Activated gamma-delta T cell treated with anti-CD3 and anti-CD28 coated beads, Interleukin-2, amount 50 U/mL, for 16 hours (primary cell): ENCODE data around the gene ZFPL1.

Experiments used
- DNase-seq: peaks from one replicate; pipeline ENCODE4 v3.0.0-alpha.2; 2020; ENCODE audit warnings: low read depth

ZFPL1 gene

DNA sequence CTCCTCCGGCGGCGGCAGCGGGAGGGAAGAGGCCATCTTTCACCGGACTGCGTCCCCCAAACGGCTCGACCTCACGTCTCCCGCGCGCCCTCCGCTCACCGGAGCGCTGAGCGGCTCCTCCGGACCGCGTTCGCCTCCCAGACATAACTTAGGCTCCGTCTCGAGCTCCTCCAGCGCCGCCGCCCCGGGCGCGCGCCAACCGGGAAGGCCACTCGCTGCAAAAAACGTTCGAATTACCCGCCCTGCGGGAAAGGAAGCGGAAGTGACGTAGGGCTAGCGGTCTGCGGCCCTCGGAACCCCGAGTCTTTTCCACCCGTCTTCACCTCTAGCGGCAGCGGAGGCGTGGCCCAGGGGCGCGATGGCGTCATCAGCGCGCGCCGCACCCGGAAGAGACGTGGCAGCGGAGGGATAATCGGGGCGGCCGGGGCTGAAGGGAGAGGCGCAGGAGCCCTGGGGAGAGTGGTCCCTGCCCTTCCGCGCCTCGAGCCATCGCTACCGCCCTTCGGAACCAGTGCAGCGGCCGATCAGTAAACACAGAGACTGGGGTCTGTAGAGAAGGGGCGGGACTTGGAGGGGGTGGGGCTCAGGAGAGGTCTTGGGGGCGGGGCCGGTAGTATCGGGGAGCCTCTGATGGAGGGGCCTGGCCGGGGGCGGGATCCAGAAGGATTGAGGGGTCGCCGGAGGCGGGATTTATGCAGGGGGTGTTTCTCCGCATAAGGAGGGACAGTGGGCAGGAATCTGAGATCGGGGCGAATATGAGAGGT lies at the start of gene ZFPL1, which contains the start of gene CDCA5:
Gene ZFPL1 (plus strand): TSS at position 389 of the 764 bp plus-strand sequence. CDS start 477 bp downstream, outside the sequence.
Gene CDCA5 (minus strand): TSS at position 207 of the 764 bp plus-strand sequence. CDS start 62 bp downstream, at position 145.
- DNase-seq: peak; percentile 96

DNA sequence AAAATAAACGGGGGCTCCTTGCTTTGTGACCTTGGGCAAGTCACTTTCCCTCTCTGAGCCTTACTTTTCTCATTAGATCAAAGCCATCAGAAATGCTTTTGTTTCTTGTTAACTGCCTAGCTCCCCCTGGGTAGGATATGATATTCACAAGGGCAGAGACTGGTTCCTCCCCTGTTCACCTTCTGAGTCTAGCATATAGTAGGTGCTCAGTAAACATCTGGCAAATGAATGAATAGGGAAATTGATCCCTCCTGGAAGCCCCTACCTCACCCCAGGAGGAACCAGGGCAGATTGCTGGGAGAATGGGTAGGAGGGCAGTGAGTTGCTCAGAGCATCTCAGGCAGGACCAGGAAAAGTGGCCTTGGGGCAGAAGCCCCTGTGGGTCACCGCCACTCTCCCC lies 49.6 kb upstream of the ZFPL1 start:
- no peak for DNase-seq

DNA sequence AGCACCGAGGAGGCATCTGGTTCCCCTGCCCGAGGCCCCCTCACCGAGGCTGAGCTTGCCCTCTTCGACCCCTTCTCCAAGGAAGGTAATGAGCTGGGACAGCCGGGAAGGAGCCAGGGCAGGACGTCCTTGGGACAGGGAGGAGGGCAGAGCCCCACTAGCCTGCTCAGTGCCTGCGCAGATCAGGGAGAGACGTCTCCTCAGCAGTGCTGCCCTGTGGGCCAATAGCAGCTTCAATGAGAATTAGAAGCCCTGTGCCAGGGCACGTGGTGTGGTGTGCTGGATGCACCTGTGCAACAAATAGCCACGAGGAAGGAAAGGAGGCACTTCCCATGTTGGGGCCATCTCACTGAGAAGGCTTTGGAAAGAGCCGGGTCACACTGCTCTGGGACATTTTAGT lies 48.4 kb upstream of the ZFPL1 start:
- no peak for DNase-seq

DNA sequence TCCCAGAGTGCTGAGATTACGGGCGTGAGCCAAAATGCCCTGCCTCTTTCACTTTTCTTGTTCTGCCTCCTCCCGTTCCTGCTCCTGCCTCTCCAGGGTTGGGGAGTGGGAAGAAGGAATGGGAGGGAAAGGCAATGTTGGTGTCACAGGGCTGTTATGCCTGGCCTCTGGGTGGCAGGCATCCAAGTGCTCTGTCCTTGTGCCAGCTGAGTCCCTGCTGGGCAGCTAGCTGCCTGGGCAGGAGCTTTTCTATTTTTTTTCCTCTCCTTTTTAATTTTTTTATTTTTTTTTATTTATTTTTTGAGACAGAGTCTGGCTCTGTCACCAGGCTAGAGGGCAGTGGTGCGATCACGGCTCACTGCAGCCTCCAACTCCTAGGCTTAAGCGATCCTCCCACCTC lies 47.1 kb upstream of the ZFPL1 start:
- no peak for DNase-seq

DNA sequence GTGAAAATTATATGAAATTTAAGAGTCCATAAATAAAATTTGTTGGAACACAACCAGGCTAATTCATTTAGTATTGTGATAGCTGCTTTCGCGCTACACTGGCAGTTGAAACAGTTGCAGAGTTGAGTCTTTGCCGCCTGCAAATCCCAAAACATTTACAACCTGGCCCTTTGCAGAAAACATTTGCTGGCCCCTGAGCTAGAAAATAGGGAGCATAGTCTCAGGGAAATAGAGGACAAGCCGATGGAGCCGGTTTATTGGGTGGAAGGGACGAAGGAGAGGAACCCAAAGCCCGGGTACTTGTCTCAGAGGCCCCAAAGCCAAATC lies 43.5 kb upstream of the ZFPL1 start:
- no peak for DNase-seq

DNA sequence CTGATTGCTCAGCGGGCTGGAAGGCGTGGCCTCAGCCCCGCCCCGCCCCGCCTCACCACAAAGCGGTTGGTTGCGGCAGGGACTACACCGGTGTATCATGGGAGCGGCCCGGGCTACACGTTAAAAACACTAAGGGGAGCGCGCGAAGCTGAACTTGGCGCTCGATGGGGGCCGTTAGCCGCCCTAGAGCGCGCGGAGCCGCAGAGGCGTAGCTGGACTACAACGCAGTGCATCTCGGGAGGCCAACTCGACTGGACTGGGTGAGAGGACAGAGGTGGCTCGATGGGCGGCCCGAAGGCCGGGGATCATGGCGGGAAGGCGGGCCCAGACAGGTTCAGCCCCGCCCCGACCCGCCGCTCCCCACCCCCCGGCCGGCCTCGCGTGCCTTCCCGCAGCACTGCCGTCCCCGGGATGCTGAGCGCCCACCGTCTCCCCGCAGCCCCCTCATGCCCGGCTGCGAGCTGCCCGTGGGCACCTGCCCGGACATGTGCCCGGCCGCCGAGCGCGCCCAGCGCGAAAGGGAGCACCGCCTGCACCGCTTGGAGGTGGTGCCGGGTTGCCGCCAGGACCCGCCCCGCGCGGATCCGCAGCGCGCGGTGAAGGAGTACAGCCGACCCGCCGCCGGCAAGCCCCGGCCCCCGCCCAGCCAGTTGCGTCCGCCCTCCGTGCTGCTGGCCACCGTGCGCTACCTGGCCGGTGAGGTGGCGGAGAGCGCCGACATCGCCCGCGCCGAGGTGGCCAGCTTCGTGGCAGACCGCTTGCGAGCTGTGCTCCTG lies 43.0 kb upstream of the ZFPL1 start, which contains the start of gene SAC3D1:
Gene SAC3D1 (plus strand): TSS at position 364 of the 776 bp plus-strand sequence. CDS start 83 bp downstream, at position 447.
- DNase-seq: peak; percentile 75

DNA sequence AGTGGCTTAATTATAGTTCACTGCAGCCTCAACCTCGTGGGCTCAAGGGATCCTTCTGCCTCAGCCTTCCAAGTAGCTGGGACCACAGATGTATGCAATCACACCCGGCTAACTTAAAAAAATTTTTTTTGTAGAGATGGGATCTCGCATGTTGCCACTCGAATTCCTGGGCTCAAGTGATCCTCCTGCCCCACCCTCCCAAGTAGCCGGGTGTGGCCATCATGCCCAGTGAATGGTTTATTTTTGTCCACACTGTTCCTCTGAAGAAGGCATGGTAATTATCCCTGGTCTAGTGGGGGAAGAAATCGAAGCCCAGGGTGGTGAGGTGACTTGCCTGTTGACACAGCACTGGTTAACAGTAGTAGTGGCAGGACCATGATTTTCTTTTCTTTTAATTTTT lies 41.1 kb upstream of the ZFPL1 start:
- DNase-seq: no peak

DNA sequence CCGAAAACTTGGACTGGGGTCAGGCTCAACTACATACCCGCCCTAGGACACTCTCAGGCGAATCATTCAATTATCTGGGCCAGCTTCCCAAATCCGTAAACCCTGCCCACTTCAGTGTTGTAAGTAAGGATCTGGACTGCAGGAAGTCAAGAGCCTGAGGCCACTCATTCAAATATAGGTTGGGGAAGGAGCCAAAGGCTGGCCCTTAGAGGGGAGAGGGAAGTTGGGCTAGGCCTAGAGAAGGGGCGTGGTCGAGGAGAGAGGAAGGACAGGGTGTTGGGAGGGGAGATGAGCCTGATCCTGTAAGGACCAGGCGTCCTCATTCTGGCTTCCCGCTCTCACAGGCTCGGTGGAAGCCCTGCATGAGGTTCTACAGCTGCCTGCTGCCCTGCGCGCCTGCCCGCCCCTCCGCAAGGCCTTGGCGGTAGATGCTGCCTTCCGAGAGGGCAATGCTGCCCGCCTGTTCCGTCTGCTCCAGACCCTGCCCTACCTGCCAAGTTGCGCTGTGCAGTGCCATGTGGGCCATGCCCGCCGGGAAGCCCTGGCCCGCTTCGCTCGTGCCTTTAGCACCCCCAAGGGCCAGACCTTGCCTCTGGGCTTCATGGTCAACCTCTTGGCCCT lies 40.0 kb upstream of the ZFPL1 start:
- DNase-seq: no peak

DNA sequence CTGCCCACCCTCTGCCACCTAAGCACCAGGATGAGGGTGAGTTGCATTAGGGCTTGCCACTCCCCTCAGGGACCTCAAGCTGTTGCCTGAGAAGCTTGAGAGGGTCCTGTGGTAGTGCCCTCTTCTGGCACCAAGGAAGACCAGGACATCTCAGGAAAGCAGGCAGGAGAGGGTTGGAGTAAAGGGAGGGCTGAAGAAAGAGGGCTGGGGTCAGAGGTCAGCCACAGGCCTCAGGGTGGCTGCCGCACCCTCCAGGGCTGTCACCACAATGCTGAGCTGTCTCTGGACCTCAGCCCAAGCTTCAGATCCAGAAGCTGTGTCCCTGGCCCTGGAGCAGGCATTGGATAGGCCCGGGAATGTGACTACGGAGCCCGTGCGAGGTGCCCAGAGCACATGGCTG lies 39.0 kb upstream of the ZFPL1 start:
- DNase-seq: no peak

DNA sequence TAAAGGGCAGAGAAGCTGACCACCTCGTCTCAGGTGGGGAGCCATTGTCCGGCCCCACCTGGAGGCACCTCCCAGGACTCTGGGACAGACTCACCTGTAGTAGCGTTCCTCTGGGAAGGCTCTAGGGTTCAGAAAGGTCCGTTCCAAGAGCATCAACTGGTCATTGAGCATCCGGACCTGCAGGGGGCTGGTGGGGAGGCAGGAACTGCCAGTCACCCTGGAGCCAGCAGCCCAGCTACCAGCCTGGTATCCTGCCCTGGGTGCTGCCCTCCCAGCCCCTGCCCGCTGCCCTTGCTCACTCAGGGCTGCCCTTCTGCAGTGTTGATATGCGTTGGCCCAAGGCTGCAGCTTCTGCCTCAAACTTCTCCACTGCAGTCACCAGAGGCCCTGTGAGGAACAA lies 38.3 kb upstream of the ZFPL1 start:
- no peak for DNase-seq

DNA sequence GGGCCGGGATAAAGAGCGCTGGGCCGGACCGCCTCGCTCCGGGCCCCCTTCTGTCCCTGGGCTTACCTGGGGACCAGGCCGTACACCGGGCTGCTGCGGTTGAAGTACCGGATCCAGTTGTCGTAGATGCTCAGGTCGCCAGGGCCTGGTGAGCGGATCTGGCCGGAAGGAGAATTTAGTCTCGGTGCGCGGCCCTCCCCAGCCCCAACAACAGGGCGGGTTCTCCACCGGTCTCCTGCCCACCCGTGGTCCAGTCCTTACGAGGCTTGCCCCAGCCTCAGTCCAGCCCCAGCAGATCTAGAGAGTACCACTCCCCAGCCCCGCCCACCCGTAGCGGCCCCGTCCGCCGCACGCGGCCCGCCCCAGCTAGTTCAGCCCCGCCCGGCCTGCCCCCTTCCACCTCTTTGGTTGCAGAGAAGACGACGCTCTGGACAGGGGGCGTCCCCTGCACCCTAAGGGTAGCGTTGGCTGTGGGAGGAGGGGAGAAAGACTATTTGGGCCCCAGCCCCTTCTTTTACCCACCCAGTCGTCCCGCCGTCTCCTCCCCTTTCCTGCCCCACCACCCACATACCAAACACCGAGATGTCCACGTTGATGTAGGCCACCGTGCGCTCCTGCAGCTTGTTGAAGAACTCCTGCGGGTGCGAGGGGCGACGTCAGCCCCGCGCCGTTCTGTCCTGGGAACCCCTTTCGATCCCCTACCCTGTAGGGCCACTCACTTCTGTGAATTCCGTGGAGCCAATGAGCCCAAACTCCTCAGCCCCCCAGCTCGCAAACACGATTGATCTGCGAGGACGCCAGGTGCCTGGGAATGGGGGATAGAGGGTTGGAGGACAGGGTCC lies 36.2 kb upstream of the ZFPL1 start:
- DNase-seq: peak; percentile 9

DNA sequence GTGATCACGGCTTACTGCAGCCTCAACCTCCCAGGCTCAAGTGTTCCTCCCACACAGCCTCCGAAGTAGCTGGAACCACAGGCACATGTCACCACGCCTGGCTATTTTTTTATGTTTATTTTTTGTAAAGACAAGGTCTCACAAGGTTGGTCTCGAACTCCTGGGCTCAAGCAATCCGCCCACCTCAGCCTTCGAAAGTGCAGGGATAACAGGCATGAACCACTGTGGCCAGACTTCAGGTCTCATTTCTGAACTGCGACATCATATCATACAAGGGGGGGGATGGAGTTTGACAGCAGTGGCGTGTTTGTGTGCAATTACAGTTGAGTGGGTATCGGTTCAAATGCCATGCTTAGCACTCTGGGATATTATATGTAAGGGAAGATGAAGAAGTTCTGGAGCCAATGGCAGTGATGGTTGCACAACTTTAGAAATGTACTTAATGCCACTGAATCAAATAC lies 32.6 kb upstream of the ZFPL1 start:
- no peak for DNase-seq

DNA sequence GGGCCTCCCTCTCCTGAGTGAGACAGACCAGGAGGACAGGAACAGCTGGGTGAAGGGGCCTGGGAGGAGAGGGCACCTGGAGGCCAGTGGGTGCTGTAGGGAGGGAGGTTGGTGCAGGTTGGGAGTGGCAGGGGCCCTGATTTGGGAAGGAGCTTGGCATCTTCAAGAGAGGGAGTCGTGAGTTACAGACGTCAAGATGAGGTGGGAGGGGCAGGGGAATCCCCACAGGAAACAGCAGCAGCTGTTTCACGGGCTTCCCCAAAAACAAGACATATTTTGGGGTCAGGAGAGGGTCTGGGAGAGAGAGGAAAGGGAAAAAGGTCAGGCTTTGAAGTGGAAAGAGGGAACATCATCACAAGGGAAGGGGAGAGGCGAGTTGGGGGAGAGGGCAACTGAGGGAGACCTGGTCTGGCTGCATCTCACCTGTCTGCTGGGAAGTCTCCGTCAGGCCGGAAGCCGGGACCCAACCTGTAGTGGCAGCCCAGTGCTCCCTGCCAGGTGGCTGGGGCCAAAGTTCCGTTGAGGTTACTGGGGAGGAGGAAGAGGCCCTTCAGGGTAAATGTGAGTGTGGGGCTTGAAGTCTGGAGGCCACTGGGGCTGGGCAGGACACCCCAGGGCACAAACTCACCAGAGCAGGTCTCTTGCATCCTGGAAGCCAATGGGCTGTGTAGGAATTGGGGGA lies 30.1 kb upstream of the ZFPL1 start:
- DNase-seq: no peak

DNA sequence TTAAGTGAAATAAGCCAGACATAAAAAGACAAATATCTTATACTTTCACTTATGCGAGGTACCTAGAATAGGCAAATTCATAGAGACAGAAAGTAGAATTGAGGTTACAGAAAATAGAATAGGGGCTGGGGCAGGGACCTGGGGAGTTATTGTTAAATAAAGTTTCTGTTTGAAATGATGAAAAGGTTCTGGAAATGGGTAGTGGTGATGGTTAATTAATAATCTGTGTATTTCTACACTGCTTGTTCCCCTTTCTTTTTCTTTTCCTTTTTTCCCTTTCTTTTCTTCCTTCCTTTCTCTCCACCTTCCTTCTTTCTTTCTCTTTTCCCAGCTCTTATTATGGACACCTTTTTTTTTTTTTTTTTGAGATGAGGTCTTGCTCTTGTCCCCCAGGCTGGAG lies 28.5 kb upstream of the ZFPL1 start:
- no peak for DNase-seq

DNA sequence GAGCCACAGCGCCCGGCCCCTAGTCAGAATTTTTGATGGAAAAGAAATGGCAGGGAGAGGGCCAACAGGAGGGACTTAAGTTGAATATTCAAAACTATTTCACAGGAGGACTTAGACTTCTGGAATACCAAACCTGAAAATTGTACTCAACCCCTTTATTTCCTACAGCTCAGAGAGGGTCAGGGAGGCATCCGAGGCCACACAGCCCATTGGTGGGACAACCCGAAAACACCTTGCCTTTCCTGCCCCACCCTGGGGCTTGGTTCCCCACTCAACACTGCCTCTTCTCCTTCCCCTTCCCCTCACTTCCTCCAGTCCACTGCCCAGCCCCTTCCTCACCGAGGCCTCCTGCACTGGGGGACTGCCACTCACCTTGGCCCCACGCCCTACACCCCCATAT lies 27.0 kb upstream of the ZFPL1 start:
- DNase-seq: no peak

DNA sequence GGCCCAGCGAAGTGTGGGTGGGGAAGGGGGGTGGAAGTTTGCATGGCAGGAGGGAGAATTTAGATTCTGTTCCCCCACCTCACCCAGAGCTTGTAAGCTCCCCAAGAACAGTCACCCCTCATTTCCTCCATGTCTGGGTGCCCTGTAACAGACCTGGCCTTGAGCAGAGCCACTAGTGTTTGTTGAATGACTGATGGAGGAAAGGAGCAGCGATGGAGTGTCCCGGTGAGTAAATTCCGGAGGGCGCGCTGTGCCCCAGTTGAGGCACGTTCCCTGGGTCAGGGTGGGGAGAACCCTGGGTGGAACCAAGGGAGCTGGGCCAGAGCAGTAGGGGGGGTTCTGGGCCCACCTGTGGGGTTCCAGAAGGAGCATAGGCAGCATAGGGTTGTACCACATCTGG lies 26.5 kb upstream of the ZFPL1 start:
- no peak for DNase-seq

DNA sequence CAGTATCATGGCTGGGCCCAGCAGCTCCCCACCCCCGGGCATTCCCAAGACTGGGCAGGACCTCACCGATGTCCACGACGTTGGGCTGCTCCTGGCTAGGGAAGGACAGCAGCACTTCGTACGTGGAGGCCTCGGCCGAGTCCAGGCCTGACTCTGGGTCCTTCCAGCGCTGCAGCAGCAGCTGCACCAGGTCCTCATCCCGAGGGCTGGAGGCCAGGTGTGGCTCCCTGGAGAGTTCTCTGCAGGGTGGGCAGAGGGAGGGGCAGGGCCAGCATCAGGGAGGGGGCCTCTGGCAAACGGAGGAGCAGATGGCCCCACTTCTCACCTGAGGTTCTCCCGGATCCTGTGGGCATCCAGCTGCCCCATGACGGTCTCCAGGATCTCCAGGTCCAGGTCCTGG lies 26.0 kb upstream of the ZFPL1 start:
- no peak for DNase-seq

DNA sequence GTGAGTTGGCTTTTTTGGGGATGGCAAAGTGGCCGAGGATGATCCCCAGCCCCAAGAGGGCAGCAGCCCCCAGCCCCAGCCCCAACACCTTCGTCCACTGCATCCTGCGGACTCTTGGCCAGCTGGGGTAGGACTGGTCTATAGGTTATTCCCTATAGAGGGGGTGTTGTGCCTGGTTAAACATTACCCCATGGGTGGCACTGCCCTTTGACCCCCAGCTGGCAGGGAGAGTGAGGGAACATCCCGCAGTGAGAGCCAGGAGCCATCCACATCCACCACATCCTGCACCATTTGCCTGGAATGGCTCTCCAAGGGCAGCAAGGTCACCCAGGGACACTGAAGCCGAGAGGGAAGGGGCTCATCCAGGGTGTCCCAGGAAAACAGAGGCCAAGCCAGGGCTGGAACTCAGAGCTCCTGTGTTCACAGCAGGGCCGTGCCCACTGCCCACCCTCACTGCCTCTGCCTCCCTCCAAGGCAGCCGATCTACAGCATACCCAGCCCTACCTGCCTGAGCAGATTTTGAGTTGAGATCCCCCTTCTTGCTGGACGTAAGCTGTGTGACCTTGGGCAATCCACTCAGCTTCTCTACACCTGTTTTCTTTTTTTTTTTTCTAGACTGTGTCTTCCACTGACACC lies 25.5 kb upstream of the ZFPL1 start, which contains the start of gene NAALADL1:
Gene NAALADL1 (minus strand): TSS at position 135 of the 636 bp plus-strand sequence. CDS start 32 bp downstream, at position 103.
- DNase-seq: no peak

DNA sequence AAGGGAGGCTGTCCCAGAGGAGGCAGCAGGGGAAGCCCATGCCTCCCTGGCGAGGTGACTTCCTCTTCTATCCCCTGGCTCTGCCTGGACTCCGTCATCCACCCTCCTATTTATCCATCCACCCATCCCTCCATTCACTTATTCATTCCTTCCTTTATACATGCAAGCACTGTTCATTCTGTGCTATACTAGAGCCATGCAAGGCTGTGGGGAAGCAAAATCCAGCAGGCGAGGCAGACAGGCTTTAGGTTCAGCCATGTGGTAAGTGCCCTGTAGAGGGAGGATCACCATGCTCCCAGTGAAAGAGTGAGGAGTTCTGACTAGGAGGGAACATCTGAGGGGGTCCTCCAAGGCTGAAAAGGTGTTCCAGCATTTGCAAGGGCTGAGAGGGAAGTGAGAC lies 24.5 kb upstream of the ZFPL1 start:
- DNase-seq: no peak

DNA sequence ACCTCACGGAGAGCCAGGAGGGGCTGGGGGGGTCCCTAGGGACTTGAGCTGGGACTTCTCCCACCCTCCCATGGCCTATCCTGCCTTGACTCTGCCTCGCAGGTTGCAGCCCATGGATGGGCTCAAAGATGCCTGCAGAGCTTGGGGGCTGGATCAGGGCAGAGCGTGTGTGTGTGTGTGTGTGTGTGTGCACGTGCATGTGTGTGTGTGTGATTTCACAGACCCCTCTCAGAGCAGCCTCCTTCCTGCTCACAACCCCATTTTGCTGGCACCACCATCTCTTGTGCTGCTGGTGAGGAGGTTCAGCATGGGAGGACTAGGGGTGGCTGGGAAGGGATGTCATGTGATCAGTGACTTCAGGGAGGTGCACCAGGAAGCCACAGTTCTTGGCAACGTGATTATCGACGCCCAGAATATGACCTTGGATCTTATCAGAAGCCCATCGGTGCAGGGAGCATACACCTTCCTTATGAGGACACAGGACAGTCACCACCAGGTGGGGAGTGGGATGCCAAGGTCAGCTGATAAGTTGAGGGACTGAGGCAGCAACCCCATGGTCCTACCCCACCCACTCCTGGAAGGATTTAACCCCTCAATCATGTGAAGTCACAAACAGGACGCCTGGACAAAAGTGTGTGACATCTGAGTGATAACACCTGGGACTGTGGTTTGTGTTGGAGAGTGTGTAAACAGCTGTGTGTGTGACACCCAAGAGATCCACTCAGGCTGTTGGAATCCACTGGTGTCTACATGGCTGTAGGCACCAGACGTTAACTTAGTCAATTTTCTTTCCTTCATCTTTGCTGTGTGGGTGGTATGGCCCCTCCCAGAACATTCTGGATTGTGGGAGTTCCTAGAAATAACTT lies 23.8 kb upstream of the ZFPL1 start:
- DNase-seq: no peak
